ENCODE measurements around the gene CRTC3. TPM values are rescaled to one million over a fixed set of nuclear protein-coding genes. Genes with fewer than 3 reads are reported as not detected.

CRTC3 gene
- total and polyA plus RNA-seq, 2 of the 4 experiments (the other 2 are of a cell fraction), result 4.7 to 14.8 TPM

DNA sequence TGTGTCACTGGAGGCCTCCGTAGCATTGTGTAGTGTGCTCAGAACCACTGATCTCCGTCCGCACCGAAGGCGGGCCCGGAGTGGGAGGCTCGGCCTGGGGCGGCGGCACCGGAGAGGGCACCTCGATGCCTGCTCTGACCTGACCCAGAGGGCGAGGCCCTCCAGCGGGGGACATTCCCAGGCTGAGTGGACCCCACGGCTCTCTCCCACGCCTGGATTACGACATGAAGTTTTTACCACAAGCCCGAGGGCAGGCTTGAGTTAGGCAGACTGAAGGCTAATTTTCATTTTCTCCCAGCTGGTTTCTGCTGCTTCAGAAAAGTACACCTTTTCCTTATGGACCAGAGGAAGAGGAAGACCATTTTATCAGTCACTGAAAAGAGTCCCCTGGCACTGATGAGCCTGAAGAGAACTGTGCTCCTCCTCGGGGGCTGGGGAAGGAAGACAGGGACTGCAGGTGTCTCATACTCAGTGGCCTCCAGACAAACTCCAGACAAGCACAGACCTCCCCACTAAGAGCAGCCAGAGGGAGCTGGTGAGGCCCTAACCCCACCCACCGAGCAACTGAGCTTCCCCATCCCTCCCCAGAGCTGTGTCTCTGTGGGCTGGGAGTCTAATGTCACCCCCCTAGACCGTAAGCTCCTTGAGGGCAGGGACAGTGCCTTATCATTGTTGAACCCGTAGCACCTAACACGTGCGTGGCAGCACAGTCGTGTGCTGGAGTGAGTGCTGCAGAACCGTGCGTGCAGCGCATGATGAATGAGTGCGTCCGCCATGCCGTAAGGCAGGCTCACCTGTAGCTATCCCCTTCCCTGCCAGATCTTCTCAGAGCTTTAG is 113.0 kb downstream of the CRTC3 start:
- no peak overlapping the region for H2AK5ac ChIP-seq (ENCODE audit: low read depth, low read length)
- no peaks in the 10 kb centered on the region for H3K27me3 ChIP-seq (ENCODE audit: control insufficient read depth, insufficient read depth, low read length)
- H3K9me3 ChIP-seq (ENCODE audit: control insufficient read depth, insufficient read depth, low read length), result no peaks in the 10 kb centered on the region
- H3K56ac ChIP-seq (ENCODE audit: extremely low read depth, insufficient read depth, low read length), result no peak overlapping the region
- no peak overlapping the region for H4K5ac ChIP-seq (ENCODE audit: low read depth, low read length)
- H3K4me3 ChIP-seq (ENCODE audit: insufficient read depth, low read depth, low read length), result no peak overlapping the region
- in situ Hi-C loops (cut with MboI; ENCODE audit: low sequenced_read_pairs) (loop anchor here (5.0 to 10.0 kb wide), 2 partner anchors 52 to 245 kb away; no protein-coding TSS in a partner anchor), intact Hi-C loops (cut with micrococcal nuclease) (no loop called here), dilution Hi-C loops (cut with HindIII; ENCODE audit: low sequenced_read_pairs, unreplicated experiment) (no loop called here)
- no peak overlapping the region for H2BK15ac ChIP-seq (ENCODE audit: low read depth, low read length)
- peaks cover 43% of the 10 kb centered on the region for H3K36me3 ChIP-seq (ENCODE audit: control insufficient read depth, insufficient read depth, low read length)
- H2AK9ac ChIP-seq (replicated peaks; ENCODE audit: low read depth, low read length, poor library complexity), result no peak overlapping the region
- no peaks in the 10 kb centered on the region for H3K9me1 ChIP-seq (ENCODE audit: insufficient read depth, low read length)
- peak; percentile 34; the same call in 1 of the 2 replicates for ATAC-seq (ENCODE audit: low read depth)
- no peak overlapping the region for H2AFZ ChIP-seq (replicated peaks; ENCODE audit: low read length, poor library complexity)
- BruUV-seq (replicated peaks), result no TSS peak
- DNase-seq, result no peak
- H3K9ac ChIP-seq (ENCODE audit: low read depth, low read length), result no peak overlapping the region
- no peaks in the 10 kb centered on the region for H4K20me1 ChIP-seq (ENCODE audit: insufficient read depth, low read length)
- no peaks in the 10 kb centered on the region for H3K4me1 ChIP-seq (ENCODE audit: control insufficient read depth, insufficient read depth, low read length)
- H3K4ac ChIP-seq (ENCODE audit: low read depth, low read length), result no peak overlapping the region
- ChIA-PET POLR2A (ENCODE audit: unreplicated experiment) (no interaction called here), CTCF (no interaction called here)
- no peaks in the 10 kb centered on the region for H3K79me1 ChIP-seq (ENCODE audit: low read depth in 1 of 2, low read length in 2 of 2)
- H3K14ac ChIP-seq (replicated peaks; ENCODE audit: low read depth, low read length), result no peak overlapping the region
- no peak overlapping the region for H4K8ac ChIP-seq (ENCODE audit: low read depth in 2 of 2, low read length in 2 of 2)
- no peak overlapping the region for H4K91ac ChIP-seq (ENCODE audit: insufficient read depth, low read depth, low read length)
- no peak overlapping the region for H2BK5ac ChIP-seq (ENCODE audit: low read depth, low read length, poor library complexity, severe bottlenecking)
- H3K18ac ChIP-seq (ENCODE audit: low read depth, low read length), result no peak overlapping the region
- no peak overlapping the region for H2BK120ac ChIP-seq (ENCODE audit: low read depth, low read length)
- H3K23ac ChIP-seq (ENCODE audit: low read depth, low read length), result no peak overlapping the region
- TF ChIP-seq ELK1 (IDR thresholded peaks at IDR 0.05; ENCODE audit: borderline replicate concordance, low read depth, low read length), result no peak
- no peak for TF ChIP-seq RAD21 (IDR thresholded peaks at IDR 0.05; ENCODE audit: low read length)
- no peak for TF ChIP-seq RFX5 (IDR thresholded peaks at IDR 0.05; ENCODE audit: low read depth, low read length)
- no peak for TF ChIP-seq MAFK (IDR thresholded peaks at IDR 0.05; ENCODE audit: low read depth, low read length)
- no peak for TF ChIP-seq CEBPB (IDR thresholded peaks at IDR 0.05; ENCODE audit: low read depth, low read length)
- no peak overlapping the region for H3K4me2 ChIP-seq (ENCODE audit: low read depth, low read length)
- H3K27ac ChIP-seq (ENCODE audit: insufficient read depth, low read length), result no peak overlapping the region
- H2BK20ac ChIP-seq (ENCODE audit: low read depth, low read length), result no peak overlapping the region
- 90% methylated on average over 6 of the region's 30 CpGs; no CpG with 5 or more reads in 1 of the 2 experiments for WGBS, 2 experiments (ENCODE audit: extremely low coverage in 2 of 2, insufficient read length in 1 of 2)
